Measurements from ENCODE around the gene GPR137. TPM values are rescaled to one million over a fixed set of nuclear protein-coding genes. Genes with fewer than 3 reads are reported as not detected.

GPR137 gene
- total and polyA plus RNA-seq, 9 of the 15 experiments (the other 6 are each of a cell fraction or from before 2014, with no cell fraction given) = 0.32 to 26.7 (median 10.7) TPM

GRCh38 chr11:64251016-64251752, 34.5 kb upstream of the GPR137 start, which contains the start of gene PLCB3 (continued):
- TF ChIP-seq GTF2E2 (tag; IDR thresholded peaks at IDR 0.05) = no peak
- no peak for TF ChIP-seq SNIP1 (IDR thresholded peaks at IDR 0.05; ENCODE audit: low read depth)
- no peak for TF ChIP-seq KAT8 (IDR thresholded peaks at IDR 0.05; ENCODE audit: low read depth)
- no peak for TF ChIP-seq E2F1 (CRISPR knock-in tag; IDR thresholded peaks at IDR 0.05)
- no peak for TF ChIP-seq HOMEZ (CRISPR knock-in tag; IDR thresholded peaks at IDR 0.05)
- no peak for TF ChIP-seq RNF219 (CRISPR knock-in tag; IDR thresholded peaks at IDR 0.05)
- no peak for TF ChIP-seq SRSF7 (optimal IDR thresholded peaks at IDR 0.05; ENCODE audit: low read depth, low read length)
- TF ChIP-seq EP300 (IDR thresholded peaks at IDR 0.05; ENCODE audit: low read length) = no peak
- TF ChIP-seq CGGBP1 (CRISPR knock-in tag; IDR thresholded peaks at IDR 0.05) = no peak
- no peak for TF ChIP-seq HES1 (IDR thresholded peaks at IDR 0.05; ENCODE audit: low read depth)
- TF ChIP-seq RREB1 (CRISPR knock-in tag; IDR thresholded peaks at IDR 0.05) = no peak
- peak; percentile 78 for TF ChIP-seq TAF1 (IDR thresholded peaks at IDR 0.05; ENCODE audit: control insufficient read depth, extremely low read depth, insufficient read depth, low read length, severe bottlenecking)
- TF ChIP-seq ZNF143 (CRISPR knock-in tag; IDR thresholded peaks at IDR 0.05) = no peak
- TF ChIP-seq CEBPG (CRISPR knock-in tag; IDR thresholded peaks at IDR 0.05) = no peak
- TF ChIP-seq CEBPG (tag; conservative IDR thresholded peaks at IDR 0.05 in 1 of 2, IDR thresholded peaks at IDR 0.05 in 1 of 2) = no peak
